CD4-positive, CD25-positive, alpha-beta regulatory T cell (primary cell): ENCODE measurements around the gene CYTH2. TPM values are rescaled to one million over a fixed set of nuclear protein-coding genes. Genes with fewer than 3 reads are reported as not detected.
A peak's percentile ranks its signal among the peaks of the same experiment; 100 is the strongest.
"Not testable (repeated sequence)": the region's sequence is repeated elsewhere in the genome, so short reads cannot be mapped to it uniquely, and the experiment has no call there.

Experiments
- ATAC-seq, 2 donors: fragments of 150-1000 bp; cut with Tn5 transposase; one replicate each; pipeline ENCODE4 v1.10.0; 2021; ENCODE audit warnings: low read depth in 2 of 2, moderate number of reproducible peaks in 2 of 2, moderate library complexity in 1 of 2
- DNase-seq, 3 donors: peaks; one replicate each; pipeline versions ENCODE4 v3.0.0 to v3.0.0-alpha.2; 2012 to 2022; ENCODE audit warnings: mixed read lengths in 1 of 3
- H3K27ac ChIP-seq: one replicate; pipeline ENCODE4 v1.7.0; 2013; ENCODE audit warnings: mild to moderate bottlenecking, low read length; ENCODE audit not compliant: insufficient read depth, poor library complexity, severe bottlenecking
- H3K27me3 ChIP-seq: one replicate; pipeline ENCODE4 v1.7.0; 2013; ENCODE audit warnings: low read length; ENCODE audit not compliant: control insufficient read depth, insufficient read depth
- H3K36me3 ChIP-seq: one replicate; pipeline ENCODE4 v1.7.0; 2013; ENCODE audit warnings: mild to moderate bottlenecking, low read length, moderate library complexity; ENCODE audit not compliant: control insufficient read depth, insufficient read depth
- H3K4me1 ChIP-seq: 2 replicates; pipeline ENCODE4 v1.7.0; 2013; ENCODE audit warnings: mild to moderate bottlenecking, low read length; ENCODE audit not compliant: insufficient read depth, control insufficient read depth, poor library complexity, severe bottlenecking
- H3K4me3 ChIP-seq: one replicate; pipeline ENCODE4 v1.7.0; 2013; ENCODE audit warnings: low read depth, mild to moderate bottlenecking, low read length, moderate library complexity
- H3K9me3 ChIP-seq, 2 experiments: 1 replicate in 1 of 2; 2 replicates in 1 of 2; pipeline ENCODE4 v1.7.0; 2013; ENCODE audit warnings: low read length in 2 of 2, mild to moderate bottlenecking in 1 of 2, moderate library complexity in 1 of 2; ENCODE audit not compliant: control insufficient read depth in 2 of 2
- H3K27ac Mint-ChIP-seq, 3 donors: one replicate each; pipeline ENCODE4 v1.8.0; 2020 to 2022; ENCODE audit warnings: mild to moderate bottlenecking in 3 of 3, mixed read lengths in 3 of 3, moderate library complexity in 2 of 3
- H3K27me3 Mint-ChIP-seq: one replicate; pipeline ENCODE4 v1.8.0; 2022; ENCODE audit warnings: mild to moderate bottlenecking, mixed read lengths
- H3K36me3 Mint-ChIP-seq: one replicate; pipeline ENCODE4 v1.8.0; 2020; ENCODE audit warnings: mixed read lengths
- H3K4me1 Mint-ChIP-seq, 4 donors: one replicate each; pipeline ENCODE4 v1.8.0; 2020 to 2022; ENCODE audit warnings: mixed read lengths in 4 of 4, mild to moderate bottlenecking in 1 of 4
- H3K4me3 Mint-ChIP-seq, 4 donors: one replicate each; pipeline ENCODE4 v1.8.0; 2020 to 2022; ENCODE audit warnings: mild to moderate bottlenecking in 4 of 4, mixed read lengths in 4 of 4, moderate library complexity in 3 of 4
- H3K9me3 Mint-ChIP-seq, 7 donors: one replicate each; pipeline ENCODE4 v1.8.0; 2020 to 2022; ENCODE audit warnings: mixed read lengths in 7 of 7, mild to moderate bottlenecking in 3 of 7, moderate library complexity in 2 of 7
- polyA plus RNA-seq, 4 donors: library from polyadenylated mRNA; unstranded; fragments of 300-500 nt; fragmentation: Illumina TruSeq; gene quantifications; one replicate each; pipeline ENCODE4 v1.2.3, GENCODE V29; 2021
- total RNA-seq: library from RNA; stranded (reverse); gene quantifications from one replicate; pipeline ENCODE4 v1.2.3, GENCODE V29; 2022

Gene CYTH2
- total and polyA plus RNA-seq, 5 donors from 2014 or later = 24.2 to 46.7 (median 31.1) TPM

DNA sequence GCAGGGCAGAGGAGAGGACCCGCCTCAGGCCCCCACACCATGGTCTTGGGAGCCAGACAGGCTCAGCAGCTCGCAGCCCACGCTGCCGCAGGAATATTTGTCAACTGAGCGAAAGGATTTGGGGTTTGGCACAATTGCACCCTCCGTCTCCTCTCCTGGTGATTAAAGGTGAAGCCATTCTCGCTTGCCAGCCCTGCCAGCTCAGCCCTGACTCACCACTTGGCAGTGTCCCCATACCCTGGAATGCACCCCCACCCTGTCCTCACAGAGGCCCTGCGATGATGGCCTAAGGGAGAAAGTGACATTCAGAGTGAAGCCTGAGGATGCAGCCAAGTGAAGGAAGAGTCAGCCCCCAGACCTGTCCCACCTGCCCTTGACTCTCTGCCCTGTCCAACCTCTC lies 18.8 kb downstream of the CYTH2 start:
- no peak overlapping the region for H3K27ac ChIP-seq
- peaks cover 26% of the 10 kb centered on the region for H3K4me1 ChIP-seq
- Mint-ChIP-seq H3K27me3 (peaks cover 28% of the 10 kb centered on the region), H3K4me3 (peak overlapping the region in 1 of 4 donors; percentile 0), H3K36me3 (peaks cover 3% of the 10 kb centered on the region), H3K27ac (peak overlapping the region in 1 of 3 donors; percentile 88), H3K4me1 (peaks cover 0 to 34% (median 12%) of the 10 kb centered on the region in 4 donors), H3K9me3 (no peaks in the 10 kb centered on the region)
- ATAC-seq (no peak), DNase-seq (no peak)
- H3K27me3 ChIP-seq = peaks cover 6% of the 10 kb centered on the region
- H3K9me3 ChIP-seq = no peaks in the 10 kb centered on the region
- no peaks in the 10 kb centered on the region for H3K36me3 ChIP-seq
- no peak overlapping the region for H3K4me3 ChIP-seq

DNA sequence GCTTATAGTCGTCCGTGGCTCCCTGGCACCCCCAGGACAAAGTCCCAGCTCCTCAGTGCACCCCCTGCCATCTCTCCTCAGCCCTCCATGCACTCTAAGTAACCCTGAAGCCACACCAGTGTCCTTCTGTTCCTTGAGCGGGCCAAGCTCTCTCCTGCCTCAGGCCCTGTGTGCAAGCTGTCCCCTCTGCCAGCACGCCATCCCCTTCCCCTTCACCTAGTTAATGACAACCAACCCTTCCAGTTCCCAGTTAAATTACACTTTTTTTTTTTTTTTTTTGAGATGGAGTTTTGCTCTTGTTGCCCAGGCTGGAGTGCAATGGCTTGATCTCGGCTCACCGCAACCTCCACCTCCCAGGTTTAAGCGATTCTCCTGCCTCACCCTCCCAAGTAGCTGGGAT lies 19.3 kb downstream of the CYTH2 start:
- not testable (repeated sequence) for H3K9me3 Mint-ChIP-seq, ATAC-seq, H3K36me3 Mint-ChIP-seq, H3K9me3 ChIP-seq, H3K4me3 Mint-ChIP-seq, H3K36me3 ChIP-seq, DNase-seq, H3K27ac Mint-ChIP-seq, H3K4me3 ChIP-seq, H3K27ac ChIP-seq, H3K27me3 ChIP-seq
- H3K4me1 ChIP-seq = peaks cover 30% of the 10 kb centered on the region
- H3K27me3 Mint-ChIP-seq = peaks cover 32% of the 10 kb centered on the region
- peaks cover 0 to 35% (median 14%) of the 10 kb centered on the region in 4 donors for H3K4me1 Mint-ChIP-seq

DNA sequence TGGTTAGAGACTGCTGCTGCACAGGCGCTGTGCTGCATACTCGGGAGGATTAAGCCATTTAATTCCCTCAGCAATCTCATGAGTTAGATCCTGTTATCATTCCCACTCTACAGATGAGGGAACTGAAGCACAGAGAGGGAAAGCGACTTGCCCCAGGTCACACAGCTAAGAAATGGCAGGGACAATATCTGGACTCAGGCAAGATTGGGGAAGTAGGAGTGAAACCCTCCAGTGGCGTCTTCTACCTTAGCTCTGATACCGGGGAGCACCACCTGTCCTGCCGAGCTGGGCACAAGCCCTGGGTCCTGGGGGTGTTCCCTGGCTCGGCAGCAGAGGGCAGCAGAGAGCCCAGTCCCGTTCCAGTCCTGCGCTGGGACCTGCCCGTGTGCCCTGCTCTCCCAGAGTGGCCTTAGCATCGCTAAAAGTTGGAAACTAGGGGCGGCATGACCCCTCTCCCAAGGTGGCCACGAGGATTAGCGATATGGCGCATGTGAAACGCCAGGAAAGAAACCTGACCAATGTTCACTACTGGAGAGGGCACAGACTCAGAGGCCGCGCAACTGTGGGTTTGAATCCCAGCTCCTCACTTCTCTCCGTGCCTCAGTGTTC lies 20.5 kb downstream of the CYTH2 start:
- peaks cover 0 to 39% (median 16%) of the 10 kb centered on the region in 4 donors for H3K4me1 Mint-ChIP-seq
- no peaks in the 10 kb centered on the region for H3K9me3 Mint-ChIP-seq
- Histone ChIP-seq H3K27me3 (peaks cover 12% of the 10 kb centered on the region), H3K36me3 (no peaks in the 10 kb centered on the region), H3K4me3 (no peak overlapping the region), H3K27ac (no peak overlapping the region), H3K4me1 (peaks cover 31% of the 10 kb centered on the region), H3K9me3 (no peaks in the 10 kb centered on the region)
- peak overlapping the region in 2 of 4 donors; percentile 24 to 44 for H3K4me3 Mint-ChIP-seq
- ATAC-seq = peak; percentile 48 to 50
- peak; percentile 65 to 74 (median 73) for DNase-seq
- H3K36me3 Mint-ChIP-seq = no peaks in the 10 kb centered on the region
- H3K27me3 Mint-ChIP-seq = peaks cover 40% of the 10 kb centered on the region
- H3K27ac Mint-ChIP-seq = no peak overlapping the region

DNA sequence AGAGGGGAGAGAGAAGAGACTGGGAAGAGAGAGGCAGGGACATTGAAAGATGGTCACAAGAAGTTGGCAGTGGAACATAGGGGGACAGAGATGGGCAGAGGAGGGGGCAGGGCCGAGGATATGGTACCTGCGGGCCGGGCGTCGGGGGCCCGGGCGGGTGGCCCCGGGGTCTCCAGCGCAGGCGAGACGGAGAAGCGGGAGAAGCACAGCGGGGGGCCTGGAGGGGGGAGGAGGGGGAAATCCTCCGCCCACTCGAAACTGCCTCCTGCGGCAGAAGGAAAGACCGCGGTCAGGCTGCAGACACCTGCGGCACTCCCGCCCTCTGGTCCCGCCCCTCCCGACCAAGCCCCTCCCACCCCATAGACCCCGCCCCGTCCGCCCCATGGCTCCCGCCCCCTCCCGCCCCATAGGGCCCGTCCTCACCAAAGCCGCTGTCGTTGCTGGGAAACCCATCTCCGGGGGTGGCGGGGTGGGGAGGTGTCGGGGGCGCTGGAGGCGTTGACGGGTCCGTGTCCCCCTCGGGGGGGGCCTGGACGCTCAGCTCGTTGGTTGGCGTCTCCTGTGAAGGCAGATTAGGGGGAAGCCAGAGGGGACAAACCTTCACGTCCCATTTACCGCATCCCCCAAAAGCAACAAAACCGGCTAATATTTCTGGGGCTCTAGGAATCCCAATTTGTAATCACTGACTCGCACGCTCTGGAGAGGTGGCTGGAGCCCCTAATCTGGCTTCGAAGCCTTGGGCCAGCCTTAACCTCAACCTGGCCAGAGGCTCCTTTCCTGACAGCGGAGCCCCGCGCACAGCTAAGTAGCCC lies 22.0 kb downstream of the CYTH2 start:
- Histone ChIP-seq H3K4me3 (no peak overlapping the region), H3K27ac (no peak overlapping the region), H3K9me3 (no peaks in the 10 kb centered on the region), H3K36me3 (no peaks in the 10 kb centered on the region), H3K4me1 (peaks cover 31% of the 10 kb centered on the region), H3K27me3 (peaks cover 12% of the 10 kb centered on the region)
- Mint-ChIP-seq H3K27me3 (peaks cover 53% of the 10 kb centered on the region), H3K27ac (peak overlapping the region in 1 of 3 donors; percentile 62), H3K4me1 (peaks cover 0 to 44% (median 19%) of the 10 kb centered on the region in 4 donors), H3K9me3 (no peaks in the 10 kb centered on the region), H3K36me3 (no peaks in the 10 kb centered on the region), H3K4me3 (peak overlapping the region in 2 of 4 donors; percentile 38 to 50)
- DNase-seq (peak; percentile 47 to 58 (median 50)), ATAC-seq (peak; percentile 8 to 30)

- H3K4me3 ChIP-seq = no peak overlapping the region
- Mint-ChIP-seq H3K27me3 (peaks cover 58% of the 10 kb centered on the region), H3K9me3 (no peaks in the 10 kb centered on the region), H3K4me1 (peaks cover 0 to 44% (median 19%) of the 10 kb centered on the region in 4 donors), H3K36me3 (no peaks in the 10 kb centered on the region), H3K27ac (peak overlapping the region in 1 of 3 donors; percentile 62), H3K4me3 (peak overlapping the region in 3 of 4 donors; percentile 38 to 76 (median 66))
- H3K27me3 ChIP-seq = peaks cover 13% of the 10 kb centered on the region
- peaks cover 31% of the 10 kb centered on the region for H3K4me1 ChIP-seq
- H3K36me3 ChIP-seq = no peaks in the 10 kb centered on the region
- no peak for ATAC-seq
- H3K27ac ChIP-seq = no peak overlapping the region
- DNase-seq = no peak
- H3K9me3 ChIP-seq = no peaks in the 10 kb centered on the region
These were observed 22.6 kb downstream of the CYTH2 start for GRCh38 chr19:48491793-48492123.

GRCh38 chr19:48492925-48493717 lies 24.0 kb downstream of the CYTH2 start:
- Histone ChIP-seq H3K9me3 (no peaks in the 10 kb centered on the region), H3K36me3 (no peaks in the 10 kb centered on the region), H3K27ac (no peak overlapping the region), H3K4me3 (no peak overlapping the region), H3K27me3 (peaks cover 17% of the 10 kb centered on the region), H3K4me1 (peaks cover 31% of the 10 kb centered on the region)
- peak; percentile 71 to 81 (median 74) for DNase-seq
- H3K27me3 Mint-ChIP-seq = peaks cover 62% of the 10 kb centered on the region
- peaks cover 0 to 51% (median 19%) of the 10 kb centered on the region in 4 donors for H3K4me1 Mint-ChIP-seq
- peak overlapping the region in 1 of 3 donors; percentile 20 for H3K27ac Mint-ChIP-seq
- peaks cover 0 to 2% (median 0%) of the 10 kb centered on the region in 7 donors for H3K9me3 Mint-ChIP-seq
- no peaks in the 10 kb centered on the region for H3K36me3 Mint-ChIP-seq
- ATAC-seq = peak; percentile 69
- peak overlapping the region; percentile 41 to 82 (median 74) for H3K4me3 Mint-ChIP-seq

GRCh38 chr19:48493718-48494401 lies 24.7 kb downstream of the CYTH2 start:
- no peak overlapping the region for H3K27ac Mint-ChIP-seq

More at GRCh38 chr19:48493718-48494401, 24.7 kb downstream of the CYTH2 start:
- no peaks in the 10 kb centered on the region for H3K9me3 ChIP-seq
- Mint-ChIP-seq H3K27me3 (peaks cover 62% of the 10 kb centered on the region), H3K36me3 (no peaks in the 10 kb centered on the region), H3K9me3 (peaks cover 0 to 2% (median 0%) of the 10 kb centered on the region in 7 donors), H3K4me1 (peaks cover 0 to 52% (median 19%) of the 10 kb centered on the region in 4 donors), H3K4me3 (peak overlapping the region; percentile 72 to 89 (median 82))
- no peaks in the 10 kb centered on the region for H3K36me3 ChIP-seq
- peaks cover 31% of the 10 kb centered on the region for H3K4me1 ChIP-seq
- DNase-seq (no peak), ATAC-seq (peak in 1 of 2 donors; percentile 2)
- H3K27me3 ChIP-seq = peaks cover 17% of the 10 kb centered on the region
- H3K4me3 ChIP-seq = no peak overlapping the region
- no peak overlapping the region for H3K27ac ChIP-seq
